Lung (tissue), 12 donors: ENCODE measurements around the gene CNKSR3. TPM values are rescaled to one million over a fixed set of nuclear protein-coding genes. Genes with fewer than 3 reads are reported as not detected.

Experiments used
- ATAC-seq: fragments of 200-7000 bp; cut with Tn5 transposase; one replicate; pipeline ENCODE4 v1.9.1; 2020; ENCODE audit warnings: moderate number of reproducible peaks; ENCODE audit not compliant: insufficient read depth, low FRiP score
- DNase-seq, 3 donors: peaks; one replicate each; pipeline ENCODE4 v3.0.0-alpha.2; 2013 to 2017
- H3K27ac ChIP-seq, 2 donors: one replicate each; pipeline ENCODE4 v1.5.1; 2013; ENCODE audit warnings: mild to moderate bottlenecking in 2 of 2, moderate library complexity in 2 of 2, control low read depth in 1 of 2, inconsistent platforms in 1 of 2, low read depth in 1 of 2, low read length in 1 of 2
- H3K27me3 ChIP-seq, 3 donors: one replicate each; pipeline ENCODE4 v1.5.1; 2013; ENCODE audit warnings: low read length in 2 of 3; ENCODE audit not compliant: control insufficient read depth in 3 of 3, insufficient read depth in 3 of 3
- H3K36me3 ChIP-seq, 4 donors: one replicate each; pipeline ENCODE4 v1.5.1; 2013; ENCODE audit warnings: low read length in 4 of 4, mild to moderate bottlenecking in 1 of 4, moderate library complexity in 1 of 4; ENCODE audit not compliant: control insufficient read depth in 4 of 4, insufficient read depth in 4 of 4
- H3K4me1 ChIP-seq, 5 donors: one replicate each; pipeline ENCODE4 v1.5.1; 2013; ENCODE audit warnings: low read length in 5 of 5, mild to moderate bottlenecking in 2 of 5, moderate library complexity in 1 of 5; ENCODE audit not compliant: control insufficient read depth in 5 of 5, insufficient read depth in 5 of 5
- H3K4me3 ChIP-seq: one replicate; pipeline ENCODE4 v1.5.1; 2013; ENCODE audit warnings: mild to moderate bottlenecking, control low read depth, moderate library complexity
- H3K9ac ChIP-seq, 2 donors: one replicate each; pipeline ENCODE4 v1.5.1; 2013; ENCODE audit warnings: low read length in 2 of 2, control low read depth in 1 of 2; ENCODE audit not compliant: insufficient read depth in 1 of 2
- H3K9me3 ChIP-seq, 4 donors: one replicate each; pipeline ENCODE4 v1.5.1; 2013; ENCODE audit warnings: low read length in 3 of 4, mild to moderate bottlenecking in 1 of 4, moderate library complexity in 1 of 4; ENCODE audit not compliant: control insufficient read depth in 4 of 4, insufficient read depth in 3 of 4
- WGBS, 2 donors: extraction: QIAGEN DNeasy Blood & Tissue Kit; methylation state at CpG; one replicate each; pipeline ENCODE4 v1.1.7; 2013; 5-methylcytosine and 5-hydroxymethylcytosine counted together
- polyA plus RNA-seq, 2 donors: library from polyadenylated mRNA; stranded (reverse); fragments of 200-250 nt; gene quantifications; one replicate each; pipeline ENCODE4 v1.2.1, GENCODE V29; 2013
- total RNA-seq, 2 donors: library from RNA; depleted of rRNA in 1 of 2; stranded (reverse); fragments of >200 nt in 1 of 2; gene quantifications; one replicate each; pipeline ENCODE4 v1.2.1, GENCODE V29; 2014 to 2021
- TF ChIP-seq, protein P1 (sequence below): IDR thresholded peaks from 2 replicates; pipeline ENCODE4 v1.5.1; 2012; ENCODE audit warnings: mild to moderate bottlenecking; ENCODE audit errors: control extremely low read depth, extremely low read depth
- donor health status: control.
- donor health status: control.
- donor health status: Bipolar disorder and iron deficiency.
- donor health status: healthy.
- donor health status: DM: yes; HTN: yes; CAD: no.

Gene CNKSR3
- total and polyA plus RNA-seq, 4 donors: 3.5 to 23.9 (median 13.7) TPM

- Histone ChIP-seq H3K36me3 (no peaks in the 10 kb centered on the region), H3K4me1 (peaks cover 12 to 52% (median 22%) of the 10 kb centered on the region in 5 donors), H3K27ac (no peak overlapping the region), H3K9me3 (no peaks in the 10 kb centered on the region), H3K4me3 (no peak overlapping the region), H3K27me3 (no peaks in the 10 kb centered on the region), H3K9ac (peak overlapping the region in 1 of 2 donors; percentile 59)
- ATAC-seq: no peak
- WGBS, 2 donors: 64 to 74% methylated on average over 12 of the region's 12 CpGs
- TF ChIP-seq, protein P1, sequence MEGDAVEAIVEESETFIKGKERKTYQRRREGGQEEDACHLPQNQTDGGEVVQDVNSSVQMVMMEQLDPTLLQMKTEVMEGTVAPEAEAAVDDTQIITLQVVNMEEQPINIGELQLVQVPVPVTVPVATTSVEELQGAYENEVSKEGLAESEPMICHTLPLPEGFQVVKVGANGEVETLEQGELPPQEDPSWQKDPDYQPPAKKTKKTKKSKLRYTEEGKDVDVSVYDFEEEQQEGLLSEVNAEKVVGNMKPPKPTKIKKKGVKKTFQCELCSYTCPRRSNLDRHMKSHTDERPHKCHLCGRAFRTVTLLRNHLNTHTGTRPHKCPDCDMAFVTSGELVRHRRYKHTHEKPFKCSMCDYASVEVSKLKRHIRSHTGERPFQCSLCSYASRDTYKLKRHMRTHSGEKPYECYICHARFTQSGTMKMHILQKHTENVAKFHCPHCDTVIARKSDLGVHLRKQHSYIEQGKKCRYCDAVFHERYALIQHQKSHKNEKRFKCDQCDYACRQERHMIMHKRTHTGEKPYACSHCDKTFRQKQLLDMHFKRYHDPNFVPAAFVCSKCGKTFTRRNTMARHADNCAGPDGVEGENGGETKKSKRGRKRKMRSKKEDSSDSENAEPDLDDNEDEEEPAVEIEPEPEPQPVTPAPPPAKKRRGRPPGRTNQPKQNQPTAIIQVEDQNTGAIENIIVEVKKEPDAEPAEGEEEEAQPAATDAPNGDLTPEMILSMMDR: no peak
- DNase-seq: peak in 2 of 3 donors; percentile 56 to 82
These were observed 30.5 kb downstream of the CNKSR3 start for GRCh38 chr6:154479771-154480639.

DNA sequence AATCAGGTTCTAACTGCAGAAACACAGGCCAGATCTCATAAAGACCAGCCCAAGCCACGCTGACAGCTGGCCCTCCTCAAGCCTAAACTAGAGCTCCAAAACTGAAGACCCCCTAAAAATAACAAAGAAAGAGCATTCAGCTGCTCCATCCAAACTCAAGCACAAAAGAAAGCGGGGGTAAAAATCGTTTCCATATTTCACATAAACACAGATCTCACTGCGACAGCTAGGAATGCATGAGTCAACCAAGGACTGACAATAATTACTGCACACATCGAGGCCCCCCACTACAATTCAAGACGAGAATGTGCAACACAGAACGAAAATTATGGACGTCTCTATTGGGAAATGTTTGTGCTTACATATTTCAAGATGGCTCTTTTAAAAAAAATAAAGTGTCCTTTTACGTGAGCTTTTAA is 31.1 kb downstream of the CNKSR3 start:
- WGBS, 2 donors: 71 to 73% methylated on average over 9 of the region's 9 CpGs
- Histone ChIP-seq H3K4me3 (no peak overlapping the region), H3K36me3 (no peaks in the 10 kb centered on the region), H3K27me3 (no peaks in the 10 kb centered on the region), H3K27ac (peak overlapping the region in 1 of 2 donors; percentile 8), H3K4me1 (peaks cover 13 to 52% (median 22%) of the 10 kb centered on the region in 5 donors), H3K9ac (peak overlapping the region in 1 of 2 donors; percentile 59), H3K9me3 (no peaks in the 10 kb centered on the region)
- DNase-seq (peak; percentile 64 to 87 (median 84)), ATAC-seq (no peak)
- TF ChIP-seq, protein P1: no peak

DNA sequence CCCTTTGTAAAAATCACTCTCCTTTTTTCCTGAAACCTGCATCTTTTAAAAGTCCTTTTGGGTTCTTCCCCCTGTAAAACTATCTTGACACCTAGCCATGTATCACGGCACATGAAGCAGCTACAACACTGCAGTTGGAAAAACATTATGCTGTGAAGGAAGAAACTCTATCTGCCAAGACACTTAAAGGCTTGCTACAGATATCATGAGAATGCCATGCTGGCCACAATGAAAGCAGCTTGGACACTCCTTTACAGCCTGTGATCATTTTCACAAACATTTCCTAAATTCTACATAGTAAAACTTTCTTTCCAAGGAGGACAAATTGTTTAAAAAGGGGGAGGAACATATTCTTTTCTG is 31.8 kb downstream of the CNKSR3 start:
- ATAC-seq: no peak

More for the DNA sequence above, 31.8 kb downstream of the CNKSR3 start:
- Histone ChIP-seq H3K9me3 (no peaks in the 10 kb centered on the region), H3K9ac (peak overlapping the region in 1 of 2 donors; percentile 11), H3K4me1 (peaks cover 13 to 51% (median 22%) of the 10 kb centered on the region in 5 donors), H3K27ac (no peak overlapping the region), H3K36me3 (no peaks in the 10 kb centered on the region), H3K4me3 (no peak overlapping the region), H3K27me3 (no peaks in the 10 kb centered on the region)
- TF ChIP-seq, protein P1: no peak
- 64 to 81% methylated on average over 1 of the region's 1 CpG for WGBS, 2 donors
- DNase-seq: peak in 1 of 3 donors; percentile 53
